HFF-Myc (cell line): ENCODE results near the gene ARHGAP27.

Experiments
- DNase-seq: peaks from one replicate; pipeline ENCODE4 v3.0.0-alpha.2; 2011; ENCODE audit warnings: low read depth; ENCODE audit errors: extremely low read depth
- H3K4me3 ChIP-seq: replicated peaks from 2 replicates; pipeline ENCODE4 v1.5.1; 2011; ENCODE audit warnings: low read depth, mild to moderate bottlenecking, control low read depth, low read length
- TF ChIP-seq, protein P1 (sequence below): IDR thresholded peaks from 2 replicates; pipeline ENCODE4 v1.5.1; 2012; ENCODE audit warnings: mild to moderate bottlenecking, low read depth, low read length, control low read depth; ENCODE audit errors: missing control alignments

ARHGAP27 gene

DNA sequence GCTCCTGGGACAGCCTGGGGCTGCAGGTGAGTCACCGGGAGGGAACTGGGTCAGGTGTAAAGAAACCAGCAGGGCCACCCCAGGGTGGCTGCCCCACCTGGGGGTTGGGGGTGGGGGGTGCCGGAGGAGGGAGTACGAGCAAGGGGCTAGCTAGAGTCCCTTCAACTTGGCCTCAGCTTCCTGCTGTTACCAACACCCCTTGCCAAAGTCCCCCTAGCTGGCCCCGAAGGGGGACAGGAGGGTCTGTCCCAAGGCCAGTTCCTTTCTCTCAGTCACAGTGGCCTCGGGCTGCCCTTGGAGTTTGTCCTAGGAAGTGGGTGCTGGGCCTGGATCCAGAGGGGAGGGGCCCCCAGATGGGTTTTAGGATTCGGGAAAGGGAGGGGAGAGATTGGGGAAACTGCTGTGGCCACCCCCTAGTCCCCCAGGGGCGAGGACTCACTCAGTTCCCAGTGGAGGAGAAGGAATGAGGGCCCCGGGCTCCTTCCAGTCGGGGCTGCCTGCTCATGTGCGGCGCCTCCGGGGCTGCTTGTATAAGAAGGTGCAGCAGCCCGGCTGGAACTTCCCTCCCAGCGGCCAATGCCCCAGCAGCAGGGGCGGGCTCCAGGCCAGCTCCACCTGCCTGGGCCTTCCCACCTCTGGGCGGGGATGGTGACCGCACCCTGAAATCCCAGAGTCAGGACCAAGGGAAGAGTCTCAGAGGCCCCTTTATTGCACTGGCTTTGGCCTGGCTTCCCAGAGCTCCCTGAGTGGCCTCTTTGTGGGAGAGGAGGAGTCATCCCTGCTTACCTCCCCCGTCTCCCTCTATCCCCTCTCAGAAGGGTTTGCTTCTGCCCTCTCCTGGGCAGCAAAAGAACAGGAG lies 7.3 kb downstream of the ARHGAP27 start:
- peak overlapping the region; percentile 15 for H3K4me3 ChIP-seq
- TF ChIP-seq, protein P1, sequence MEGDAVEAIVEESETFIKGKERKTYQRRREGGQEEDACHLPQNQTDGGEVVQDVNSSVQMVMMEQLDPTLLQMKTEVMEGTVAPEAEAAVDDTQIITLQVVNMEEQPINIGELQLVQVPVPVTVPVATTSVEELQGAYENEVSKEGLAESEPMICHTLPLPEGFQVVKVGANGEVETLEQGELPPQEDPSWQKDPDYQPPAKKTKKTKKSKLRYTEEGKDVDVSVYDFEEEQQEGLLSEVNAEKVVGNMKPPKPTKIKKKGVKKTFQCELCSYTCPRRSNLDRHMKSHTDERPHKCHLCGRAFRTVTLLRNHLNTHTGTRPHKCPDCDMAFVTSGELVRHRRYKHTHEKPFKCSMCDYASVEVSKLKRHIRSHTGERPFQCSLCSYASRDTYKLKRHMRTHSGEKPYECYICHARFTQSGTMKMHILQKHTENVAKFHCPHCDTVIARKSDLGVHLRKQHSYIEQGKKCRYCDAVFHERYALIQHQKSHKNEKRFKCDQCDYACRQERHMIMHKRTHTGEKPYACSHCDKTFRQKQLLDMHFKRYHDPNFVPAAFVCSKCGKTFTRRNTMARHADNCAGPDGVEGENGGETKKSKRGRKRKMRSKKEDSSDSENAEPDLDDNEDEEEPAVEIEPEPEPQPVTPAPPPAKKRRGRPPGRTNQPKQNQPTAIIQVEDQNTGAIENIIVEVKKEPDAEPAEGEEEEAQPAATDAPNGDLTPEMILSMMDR = peak; percentile 61
- peak; percentile 31 for DNase-seq

DNA sequence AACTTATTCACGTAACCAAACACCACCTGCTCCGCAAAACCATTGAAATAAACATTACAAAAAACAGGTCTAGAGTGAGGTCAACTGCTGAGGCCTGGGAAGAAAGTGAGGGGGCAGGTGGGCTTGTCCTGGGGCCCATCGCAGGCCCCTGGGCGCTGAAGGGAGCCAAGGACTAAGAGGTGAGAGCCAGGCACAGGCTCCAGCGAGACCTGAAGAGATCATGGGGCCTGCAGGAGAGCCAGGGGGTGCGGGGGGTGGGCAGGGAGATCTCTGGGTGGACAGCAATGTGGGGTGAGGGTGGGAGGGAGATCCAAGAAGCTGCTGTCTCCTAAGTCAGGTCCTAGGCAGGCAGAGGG lies 7.9 kb downstream of the ARHGAP27 start:
- no peak for DNase-seq
- H3K4me3 ChIP-seq = no peak overlapping the region
- TF ChIP-seq, protein P1 = no peak

DNA sequence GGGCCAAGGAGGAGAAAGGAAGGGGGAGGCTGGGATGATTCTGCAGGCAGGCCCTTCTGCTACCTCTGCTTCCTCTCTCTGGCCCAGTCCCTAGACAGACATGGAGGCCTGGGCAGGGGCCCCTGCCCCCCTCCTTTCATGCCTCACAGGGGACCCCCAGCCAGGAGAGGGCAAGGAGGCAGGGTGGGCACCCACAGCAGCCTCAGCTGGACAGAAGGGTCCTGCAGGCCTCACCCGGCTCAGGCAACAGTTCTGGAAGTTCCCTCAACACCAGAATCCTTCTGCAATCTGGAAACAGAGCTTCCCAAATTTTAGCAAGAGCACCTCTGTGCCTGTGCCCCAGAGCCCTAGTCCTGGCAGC lies 8.7 kb downstream of the ARHGAP27 start:
- no peak for DNase-seq
- TF ChIP-seq, protein P1 = no peak
- no peak overlapping the region for H3K4me3 ChIP-seq

DNA sequence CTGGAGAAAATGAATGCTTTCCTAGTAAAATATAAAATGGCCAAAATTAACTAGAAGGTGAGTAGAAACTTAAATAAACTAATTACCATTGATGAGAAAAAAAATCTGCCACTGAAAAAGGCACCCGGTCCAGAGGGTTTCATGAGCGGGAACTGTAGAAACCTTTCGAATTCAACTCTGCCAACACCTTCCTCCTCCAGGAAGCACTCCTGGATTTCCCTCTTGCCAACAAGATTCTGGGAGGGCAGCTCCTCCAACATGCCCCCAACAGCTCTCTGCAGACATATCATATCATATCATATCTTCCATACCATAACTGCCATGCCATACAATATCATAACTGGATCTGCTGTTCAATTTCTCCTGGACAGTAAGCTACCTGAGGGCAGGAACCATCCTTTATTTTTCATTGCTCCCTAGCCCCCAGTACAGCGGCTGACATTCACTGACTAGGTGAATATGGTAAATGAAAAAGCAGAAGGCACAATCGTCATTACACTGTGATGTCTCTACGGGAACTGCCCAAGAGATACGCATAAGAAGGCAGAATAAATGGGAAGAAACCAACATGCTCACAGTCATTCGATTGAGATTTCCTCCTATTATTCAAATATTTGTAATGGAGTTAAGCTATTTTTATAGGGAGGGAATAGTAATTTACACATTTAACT lies 9.2 kb downstream of the ARHGAP27 start:
- no peak for DNase-seq
- TF ChIP-seq, protein P1 = no peak
- H3K4me3 ChIP-seq = no peak overlapping the region

DNA sequence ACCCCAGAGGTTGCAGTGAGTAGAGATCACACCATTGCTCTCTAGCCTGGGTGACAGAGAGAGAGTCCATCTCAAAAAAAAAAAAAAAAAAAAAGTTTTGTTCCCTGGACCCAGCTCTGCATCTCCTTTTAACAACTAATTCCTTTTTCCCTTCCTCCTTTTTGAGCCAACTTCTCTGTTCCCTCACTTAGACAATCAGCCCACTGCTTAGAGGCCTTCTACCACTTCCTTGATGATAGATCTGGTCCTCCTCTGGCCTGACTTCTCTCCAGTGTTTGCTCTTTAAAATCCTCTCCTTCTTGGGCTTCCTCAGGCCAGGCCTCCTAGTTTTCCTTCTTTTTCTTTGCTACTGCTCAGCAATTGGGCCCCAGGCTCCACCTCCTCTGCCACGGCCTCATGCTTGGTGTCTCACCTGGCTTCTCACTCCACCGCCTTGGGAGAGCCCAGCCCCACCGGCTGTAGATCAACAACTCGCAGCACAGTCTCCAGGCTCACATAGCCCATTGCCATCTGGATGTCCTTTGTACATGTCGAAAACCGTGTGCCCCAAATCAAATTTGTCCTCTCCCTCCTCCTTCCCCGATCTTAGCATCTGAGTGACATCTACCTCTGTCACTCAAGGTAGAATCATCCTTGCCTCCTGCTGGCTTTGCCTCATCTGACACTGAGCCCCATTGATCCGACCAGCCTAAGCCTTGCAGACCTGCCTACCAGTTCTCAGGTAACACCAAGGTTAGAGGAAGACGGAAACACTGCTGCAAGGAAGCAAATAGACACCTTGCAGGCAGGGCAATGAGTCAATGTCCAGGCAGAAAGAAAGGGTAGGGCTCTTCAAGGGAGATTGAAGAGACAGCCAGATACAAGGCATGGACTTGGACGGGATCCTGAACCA lies 17.4 kb downstream of the ARHGAP27 start:
- H3K4me3 ChIP-seq = no peak overlapping the region
- no peak for DNase-seq
- TF ChIP-seq, protein P1 = no peak

DNA sequence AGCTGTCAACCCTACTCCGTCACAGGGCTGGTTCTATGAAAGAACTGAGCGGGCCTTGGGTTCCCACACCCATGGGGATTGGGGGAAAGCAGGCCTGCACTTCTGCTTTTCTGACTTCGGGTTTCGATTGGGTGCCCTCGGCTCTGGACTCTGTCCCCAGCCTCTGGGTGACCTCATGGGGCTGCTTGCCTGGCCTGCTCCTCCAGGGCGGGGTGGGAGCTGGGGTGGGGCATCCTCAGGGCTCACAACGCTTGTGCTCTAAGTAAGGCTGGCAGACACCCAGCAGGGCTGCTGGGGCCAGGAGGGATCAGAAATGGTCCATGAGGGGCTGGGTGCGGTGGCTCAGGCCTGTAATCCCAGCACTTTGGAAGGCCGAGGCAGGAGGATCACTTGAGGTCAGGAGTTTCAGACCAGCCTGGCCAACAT lies 19.2 kb downstream of the ARHGAP27 start:
- H3K4me3 ChIP-seq = no peak overlapping the region
- TF ChIP-seq, protein P1 = no peak
- no peak for DNase-seq
